Immature natural killer cell (primary cell): ENCODE results near the gene SH3BP4. TPM values are rescaled to one million over a fixed set of nuclear protein-coding genes. Genes with fewer than 3 reads are reported as not detected.

ENCODE experiments used
- DNase-seq, 3 donors: peaks; one replicate each; pipeline ENCODE4 v3.0.0; 2022; ENCODE audit warnings: mixed read lengths in 1 of 3
- H3K27ac Mint-ChIP-seq, 6 donors: one replicate each; pipeline ENCODE4 v1.8.0; 2020; ENCODE audit warnings: mixed read lengths in 6 of 6, mild to moderate bottlenecking in 5 of 6, inconsistent platforms in 4 of 6, moderate library complexity in 3 of 6
- H3K27me3 Mint-ChIP-seq, 3 donors: one replicate each; pipeline ENCODE4 v1.8.0; 2020 to 2021; ENCODE audit warnings: low read depth in 3 of 3, mild to moderate bottlenecking in 3 of 3, mixed read lengths in 3 of 3, moderate library complexity in 3 of 3, inconsistent platforms in 1 of 3
- H3K36me3 Mint-ChIP-seq, 3 donors: one replicate each; pipeline ENCODE4 v1.8.0; 2020; ENCODE audit warnings: mixed read lengths in 3 of 3, inconsistent platforms in 2 of 3, mild to moderate bottlenecking in 2 of 3
- H3K4me1 Mint-ChIP-seq, 2 donors: one replicate each; pipeline ENCODE4 v1.8.0; 2020; ENCODE audit warnings: inconsistent platforms in 2 of 2, mild to moderate bottlenecking in 2 of 2, mixed read lengths in 2 of 2, moderate library complexity in 1 of 2
- H3K4me3 Mint-ChIP-seq, 5 donors: one replicate each; pipeline ENCODE4 v1.8.0; 2020; ENCODE audit warnings: mild to moderate bottlenecking in 5 of 5, mixed read lengths in 5 of 5, inconsistent platforms in 3 of 5, moderate library complexity in 3 of 5
- H3K9me3 Mint-ChIP-seq, 6 donors: one replicate each; pipeline ENCODE4 v1.8.0; 2020; ENCODE audit warnings: mild to moderate bottlenecking in 6 of 6, mixed read lengths in 6 of 6, inconsistent platforms in 4 of 6, moderate library complexity in 3 of 6
- polyA plus RNA-seq, 3 donors: library from polyadenylated mRNA; unstranded; fragments of 300-500 nt; fragmentation: Illumina TruSeq; gene quantifications; one replicate each; pipeline ENCODE4 v1.2.3, GENCODE V29; 2021

The SH3BP4 gene
- polyA plus RNA-seq, 3 donors from 2014 or later, result 0.83 to 3.5 (median 2.3) TPM

DNA sequence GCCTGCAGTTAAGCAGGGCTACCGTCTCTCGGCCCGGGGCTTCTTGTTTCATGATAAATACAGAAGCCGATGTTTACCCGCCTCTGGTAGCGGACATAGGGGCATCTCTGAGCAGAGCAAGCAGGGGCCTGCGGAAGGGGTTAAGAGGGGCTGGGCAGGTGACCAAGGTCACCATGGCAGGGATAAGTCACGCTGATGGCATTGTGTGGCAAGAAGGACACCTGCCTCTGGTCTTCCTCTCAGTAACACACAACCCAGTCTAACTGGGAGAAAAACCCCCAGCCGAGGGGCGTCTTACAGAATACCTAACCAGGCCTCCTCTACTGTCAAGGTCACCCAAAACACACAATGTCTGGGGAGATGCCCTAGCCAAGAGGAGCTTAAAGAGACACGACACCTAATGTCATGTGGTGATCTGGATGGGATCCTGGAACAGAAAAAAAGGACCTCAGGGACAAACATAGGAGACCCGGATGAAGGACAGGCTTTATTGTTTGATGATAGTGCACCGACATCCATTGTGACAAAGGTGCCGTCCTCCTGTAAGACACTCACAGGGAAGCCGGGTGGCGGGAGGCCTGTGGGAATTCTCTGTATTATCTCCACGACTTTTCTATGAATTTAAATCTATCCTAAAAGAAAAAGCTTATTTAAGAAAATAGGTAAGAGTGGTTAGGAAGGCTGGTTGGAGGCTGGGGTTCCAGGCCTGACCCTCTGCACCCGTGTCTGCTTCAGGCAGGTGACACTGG is 24.8 kb downstream of the SH3BP4 start:
- Mint-ChIP-seq H3K4me1 (peaks cover 7 to 15% of the 10 kb centered on the region in 2 donors), H3K4me3 (no peak overlapping the region), H3K9me3 (no peaks in the 10 kb centered on the region), H3K27ac (no peak overlapping the region), H3K36me3 (no peaks in the 10 kb centered on the region), H3K27me3 (peaks cover 4 to 5% (median 4%) of the 10 kb centered on the region in 3 donors)
- DNase-seq, result no peak

DNA sequence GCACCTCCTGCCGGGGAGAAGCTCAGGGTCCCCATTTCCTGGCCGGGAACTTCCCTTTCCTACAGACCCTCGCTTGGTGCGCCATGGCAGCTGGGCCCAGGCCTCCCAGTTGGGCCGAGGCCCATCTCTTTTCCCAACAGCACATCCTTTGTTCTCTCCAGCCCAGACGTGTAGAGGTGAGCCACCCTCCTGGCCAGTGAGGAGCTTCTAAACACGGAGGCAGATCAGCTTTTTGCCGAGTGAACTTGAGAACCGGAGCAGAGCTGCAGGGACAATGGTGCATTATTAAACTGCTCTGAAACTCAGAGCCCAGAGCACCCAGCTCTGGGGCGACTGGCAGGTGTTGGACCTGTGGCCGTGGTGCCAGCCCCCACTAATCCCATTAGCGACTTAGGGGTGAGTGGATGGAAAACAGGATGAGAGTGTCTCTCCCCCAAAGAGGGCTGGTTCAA is 25.4 kb downstream of the SH3BP4 start:
- H3K27ac Mint-ChIP-seq, result no peak overlapping the region
- peaks cover 2 to 5% (median 4%) of the 10 kb centered on the region in 3 donors for H3K27me3 Mint-ChIP-seq
- no peaks in the 10 kb centered on the region for H3K9me3 Mint-ChIP-seq
- peaks cover 7 to 15% of the 10 kb centered on the region in 2 donors for H3K4me1 Mint-ChIP-seq
- H3K4me3 Mint-ChIP-seq, result no peak overlapping the region
- H3K36me3 Mint-ChIP-seq, result no peaks in the 10 kb centered on the region
- DNase-seq, result no peak

DNA sequence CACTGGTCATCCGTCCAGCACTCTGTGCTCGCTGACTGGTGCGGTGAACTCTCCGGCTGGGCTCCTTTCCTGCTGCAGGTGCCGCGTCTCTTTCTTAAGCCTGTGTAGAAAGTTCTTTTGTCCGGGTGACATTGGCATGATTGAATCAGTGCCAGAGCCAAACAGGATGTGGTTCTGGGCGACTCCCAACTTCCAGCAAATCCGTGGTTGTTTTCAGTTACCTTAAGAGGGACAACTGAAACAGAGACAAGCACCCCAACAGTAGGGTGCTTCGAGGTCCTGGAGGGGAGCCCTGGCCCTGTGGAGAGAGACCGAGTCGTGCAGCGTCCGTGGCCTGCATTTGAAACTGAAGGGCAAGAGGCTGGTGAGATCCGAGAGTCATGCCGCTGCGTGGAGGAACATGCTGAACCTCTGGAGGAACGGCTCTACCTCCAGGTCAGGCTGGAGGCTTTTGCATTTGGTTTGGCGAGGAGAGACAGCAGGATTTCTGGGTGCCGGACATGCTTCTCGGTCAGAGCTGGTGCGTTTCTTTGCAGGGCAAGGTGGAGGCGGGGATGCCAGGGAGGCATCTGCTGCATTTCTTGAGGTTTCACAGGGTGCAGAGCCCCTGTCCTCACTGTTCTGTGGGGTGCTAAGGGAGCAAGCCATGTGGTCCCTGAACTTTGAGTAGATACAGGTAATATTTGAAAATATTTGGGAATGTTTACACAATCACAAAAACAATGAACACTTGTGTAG is 26.8 kb downstream of the SH3BP4 start:
- Mint-ChIP-seq H3K36me3 (no peaks in the 10 kb centered on the region), H3K27ac (peak overlapping the region in 2 of 6 donors; percentile 42 to 46), H3K9me3 (no peaks in the 10 kb centered on the region), H3K4me3 (no peak overlapping the region), H3K27me3 (peaks cover 0 to 5% (median 2%) of the 10 kb centered on the region in 3 donors), H3K4me1 (peaks cover 7 to 15% of the 10 kb centered on the region in 2 donors)
- DNase-seq, result no peak

- H3K9me3 Mint-ChIP-seq, result no peaks in the 10 kb centered on the region
- H3K4me1 Mint-ChIP-seq, result peaks cover 7 to 15% of the 10 kb centered on the region in 2 donors
- no peaks in the 10 kb centered on the region for H3K36me3 Mint-ChIP-seq
- H3K27ac Mint-ChIP-seq, result peak overlapping the region in 5 of 6 donors; percentile 13 to 80 (median 42)
- DNase-seq, result peak; percentile 37 to 42 (median 42)
- H3K27me3 Mint-ChIP-seq, result peaks cover 0 to 5% (median 2%) of the 10 kb centered on the region in 3 donors
- peak overlapping the region in 2 of 5 donors; percentile 18 to 61 for H3K4me3 Mint-ChIP-seq
Measured at GRCh38 chr2:234979204-234980167, 27.7 kb downstream of the SH3BP4 start.

GRCh38 chr2:234980451-234981187 is 28.8 kb downstream of the SH3BP4 start:
- peaks cover 7 to 15% of the 10 kb centered on the region in 2 donors for H3K4me1 Mint-ChIP-seq
- H3K4me3 Mint-ChIP-seq, result no peak overlapping the region
- no peak for DNase-seq
- H3K27me3 Mint-ChIP-seq, result peaks cover 1 to 5% (median 2%) of the 10 kb centered on the region in 3 donors
- H3K27ac Mint-ChIP-seq, result no peak overlapping the region
- no peaks in the 10 kb centered on the region for H3K9me3 Mint-ChIP-seq
- H3K36me3 Mint-ChIP-seq, result no peaks in the 10 kb centered on the region

- H3K36me3 Mint-ChIP-seq, result no peaks in the 10 kb centered on the region
Measured at GRCh38 chr2:234981197-234982095, 29.6 kb downstream of the SH3BP4 start.

DNA sequence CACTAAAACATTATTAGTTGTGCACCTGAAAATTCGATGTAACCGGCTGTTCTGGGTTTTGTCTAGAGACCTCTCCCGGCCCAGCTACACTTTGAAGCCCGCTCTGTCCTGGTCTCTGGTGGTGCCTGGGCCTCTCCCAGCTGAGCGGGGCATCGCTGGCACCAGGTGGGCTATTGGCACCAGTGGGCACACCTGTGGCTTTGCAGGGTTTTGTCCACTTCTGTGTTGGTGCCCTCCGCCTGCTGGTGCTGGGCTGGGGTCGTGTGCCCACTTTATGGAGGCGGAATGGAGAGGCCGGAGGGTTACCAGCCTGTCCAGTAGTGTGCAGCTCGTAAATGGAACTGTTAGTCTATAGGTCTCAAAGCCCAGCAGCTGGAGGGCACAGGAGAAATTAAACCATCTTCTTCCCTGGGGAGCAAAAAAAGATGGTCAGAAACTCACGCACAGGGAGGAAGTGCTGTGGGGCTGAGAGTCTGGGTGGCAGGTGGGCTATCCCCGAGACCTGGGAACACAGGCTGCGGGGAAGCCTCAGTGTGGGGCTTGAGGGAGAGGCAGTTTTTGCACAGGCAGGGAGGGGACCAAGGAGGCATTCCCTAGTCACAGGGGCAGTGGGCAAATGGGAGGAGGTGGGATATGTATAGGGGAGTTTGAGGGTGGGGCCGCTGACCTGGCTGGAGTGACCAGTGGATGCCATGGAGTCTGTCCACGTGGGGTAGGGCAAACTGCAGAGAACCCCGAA is 30.4 kb downstream of the SH3BP4 start:
- Mint-ChIP-seq H3K4me1 (peaks cover 7 to 15% of the 10 kb centered on the region in 2 donors), H3K4me3 (no peak overlapping the region), H3K27ac (no peak overlapping the region), H3K9me3 (no peaks in the 10 kb centered on the region), H3K27me3 (peaks cover 1 to 2% (median 2%) of the 10 kb centered on the region in 3 donors), H3K36me3 (no peaks in the 10 kb centered on the region)
- DNase-seq, result no peak

More at GRCh38 chr2:234981197-234982095, 29.6 kb downstream of the SH3BP4 start:
- H3K27me3 Mint-ChIP-seq, result peaks cover 1 to 3% (median 2%) of the 10 kb centered on the region in 3 donors
- no peaks in the 10 kb centered on the region for H3K9me3 Mint-ChIP-seq
- DNase-seq, result no peak
- H3K4me3 Mint-ChIP-seq, result no peak overlapping the region
- H3K27ac Mint-ChIP-seq, result peak overlapping the region in 1 of 6 donors; percentile 34
- peaks cover 7 to 15% of the 10 kb centered on the region in 2 donors for H3K4me1 Mint-ChIP-seq

- Mint-ChIP-seq H3K36me3 (no peaks in the 10 kb centered on the region), H3K4me3 (no peak overlapping the region), H3K9me3 (no peaks in the 10 kb centered on the region), H3K4me1 (peaks cover 7 to 13% of the 10 kb centered on the region in 2 donors), H3K27me3 (peaks cover 1 to 2% (median 2%) of the 10 kb centered on the region in 3 donors), H3K27ac (no peak overlapping the region)
- DNase-seq, result no peak
Measured at GRCh38 chr2:234983011-234983726, 31.4 kb downstream of the SH3BP4 start.

DNA sequence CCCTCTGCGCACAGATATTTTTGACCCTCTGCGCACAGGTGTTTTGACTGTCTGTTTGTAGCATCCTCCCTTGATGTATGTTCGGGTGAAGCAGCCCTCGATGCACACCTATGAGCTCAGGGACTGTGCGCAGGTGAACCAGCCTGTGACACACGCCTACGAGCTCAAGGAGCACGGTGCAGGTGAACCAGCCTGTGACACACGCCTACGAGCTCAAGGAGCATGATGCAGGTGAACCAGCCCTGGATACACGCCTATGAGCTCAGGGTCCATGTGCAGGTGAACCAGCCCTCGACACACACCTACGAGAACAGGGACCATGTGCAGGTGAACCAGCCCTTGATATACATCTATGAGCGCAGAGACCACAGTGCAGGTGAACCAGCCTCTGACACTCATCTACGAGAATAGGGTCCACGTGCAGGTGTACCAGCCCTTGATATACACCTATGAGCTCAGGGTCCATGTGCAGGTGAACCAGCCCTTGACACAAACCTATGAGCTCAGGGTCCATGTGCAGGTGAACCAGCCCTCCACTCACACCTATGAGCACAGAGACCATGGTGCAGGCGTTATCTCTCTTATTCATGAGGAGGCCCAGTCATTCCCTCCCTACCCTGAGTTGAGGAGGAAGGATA is 33.9 kb downstream of the SH3BP4 start:
- Mint-ChIP-seq H3K36me3 (no peaks in the 10 kb centered on the region), H3K4me3 (no peak overlapping the region), H3K4me1 (no peaks in the 10 kb centered on the region), H3K27me3 (peaks cover 0 to 1% (median 0%) of the 10 kb centered on the region in 3 donors), H3K27ac (no peak overlapping the region), H3K9me3 (no peaks in the 10 kb centered on the region)
- DNase-seq, result no peak

GRCh38 chr2:234986390-234986789 is 34.6 kb downstream of the SH3BP4 start:
- Mint-ChIP-seq H3K4me1 (no peaks in the 10 kb centered on the region), H3K27ac (no peak overlapping the region), H3K36me3 (no peaks in the 10 kb centered on the region), H3K4me3 (no peak overlapping the region), H3K27me3 (peaks cover 0 to 1% (median 0%) of the 10 kb centered on the region in 3 donors), H3K9me3 (no peaks in the 10 kb centered on the region)
- no peak for DNase-seq
